HG02884 (cell line): ENCODE results near the gene HLF.
"Not testable (repeated sequence)": the region's sequence is repeated elsewhere in the genome, so short reads cannot be mapped to it uniquely, and the experiment has no call there.

Experiments
- ATAC-seq: cut with Tn5 transposase; IDR thresholded peaks from one replicate; pipeline ENCODE4 v1.9.1; 2021; ENCODE audit warnings: mild to moderate bottlenecking, moderate library complexity; ENCODE audit not compliant: unreplicated experiment

The HLF gene

GRCh38 chr17:55324296-55324978 is 59.7 kb downstream of the HLF start:
- no peak for ATAC-seq

DNA sequence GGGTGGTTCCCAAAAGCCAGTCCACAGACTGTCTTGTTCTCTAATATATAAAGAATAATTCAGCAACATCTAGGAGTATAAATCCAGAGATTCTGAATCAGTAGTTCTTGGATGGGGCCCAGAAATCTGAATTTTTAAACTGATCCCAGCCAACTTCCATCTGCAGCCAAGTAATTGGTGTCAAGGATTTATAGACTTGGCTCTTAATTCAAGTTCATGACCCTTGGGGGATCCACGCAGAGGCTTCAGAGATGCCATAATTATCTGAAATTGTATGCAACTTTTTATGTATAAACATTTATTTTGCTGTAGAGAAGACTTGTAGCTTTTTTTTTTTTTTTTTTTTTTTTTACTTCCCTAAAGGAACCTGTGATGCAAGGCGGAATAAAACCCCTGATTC is 60.6 kb downstream of the HLF start:
- ATAC-seq, result no peak

DNA sequence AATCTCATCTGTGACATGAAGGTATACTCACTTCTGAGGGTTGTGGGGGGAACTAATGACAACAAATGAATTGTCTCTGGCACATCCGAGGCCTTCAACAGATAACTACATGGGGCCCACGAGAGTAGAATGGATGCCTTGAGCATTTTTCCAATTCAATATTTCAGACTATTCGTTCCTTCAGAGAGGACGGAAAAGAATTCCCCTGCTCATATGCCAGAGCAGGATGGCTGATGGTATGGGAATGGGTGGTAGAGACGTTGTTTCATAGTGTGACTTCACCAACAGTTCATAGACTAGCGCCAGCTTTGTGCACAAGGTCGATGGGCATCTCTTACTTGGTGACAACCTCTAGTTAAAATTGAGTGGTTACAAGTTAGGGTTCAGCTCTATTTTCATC is 61.3 kb downstream of the HLF start:
- ATAC-seq, result no peak

DNA sequence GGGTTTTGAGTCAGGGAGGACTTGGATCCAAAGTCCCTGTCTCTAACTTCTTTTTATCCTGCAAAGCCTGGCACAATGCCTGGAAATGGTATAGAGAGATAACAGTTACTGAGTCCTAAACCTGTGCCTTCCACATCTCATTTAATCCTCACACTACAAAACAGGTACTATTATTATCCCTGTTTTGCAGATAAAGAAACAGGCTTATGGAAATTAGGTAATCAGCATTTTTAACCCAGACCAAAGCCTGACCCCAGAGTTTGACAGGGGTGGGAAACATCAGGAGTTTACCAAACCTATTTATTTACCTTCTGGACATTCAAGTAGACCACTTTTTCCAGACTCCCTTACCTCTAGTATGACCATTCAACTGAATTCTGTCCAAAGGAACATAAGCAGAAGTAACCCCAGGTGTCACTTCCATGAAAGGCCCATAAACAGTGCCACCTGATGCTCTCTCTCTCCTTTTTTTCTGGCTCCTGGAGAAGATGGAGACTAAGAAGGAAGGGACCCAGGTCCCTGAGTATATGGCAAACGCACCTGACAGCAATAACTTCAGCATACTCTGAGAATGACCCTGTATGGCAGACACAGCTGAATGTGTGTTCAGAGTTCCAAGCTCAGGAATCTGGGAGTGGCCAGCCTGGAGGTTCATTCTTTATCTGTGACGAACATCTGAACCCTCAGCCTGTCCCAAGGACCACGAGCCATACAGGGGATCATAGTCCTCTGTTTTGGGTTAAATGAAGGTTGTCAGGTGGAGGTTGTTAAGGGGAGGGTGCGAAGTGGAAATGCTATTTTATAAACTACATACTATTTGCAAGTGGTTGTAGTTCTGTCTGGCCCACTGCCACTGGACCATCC is 62.7 kb downstream of the HLF start:
- ATAC-seq, result no peak

- not testable (repeated sequence) for ATAC-seq
Measured at GRCh38 chr17:55328514-55328913, 63.8 kb downstream of the HLF start.

DNA sequence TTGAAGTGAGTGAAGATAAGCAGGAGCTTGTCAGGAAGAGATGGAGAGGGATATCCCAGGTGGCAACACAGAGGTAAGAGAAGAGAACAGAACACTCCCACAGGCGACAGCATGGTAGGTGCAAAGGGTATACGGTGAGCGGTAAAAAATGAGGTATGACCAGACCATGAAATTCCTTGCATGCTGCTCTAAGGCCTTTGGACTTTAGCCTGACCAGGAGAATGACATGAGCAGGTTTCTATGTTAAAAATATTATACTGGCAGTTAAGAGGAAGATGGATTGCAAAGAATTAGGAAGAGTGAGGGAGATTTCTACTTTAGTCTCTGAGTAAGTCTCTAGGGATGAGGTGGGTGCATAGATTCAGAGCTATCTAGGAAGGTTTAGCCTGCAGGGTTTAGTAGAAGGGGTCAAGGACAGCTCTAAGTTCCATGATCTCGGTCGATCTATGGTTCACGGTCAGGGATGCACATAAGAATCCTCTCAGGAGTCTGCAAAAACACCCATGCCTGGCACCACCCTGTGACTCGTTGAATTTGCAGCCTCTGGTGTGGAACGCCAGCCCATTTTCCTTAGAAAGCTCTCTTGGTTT is 65.7 kb downstream of the HLF start:
- no peak for ATAC-seq

DNA sequence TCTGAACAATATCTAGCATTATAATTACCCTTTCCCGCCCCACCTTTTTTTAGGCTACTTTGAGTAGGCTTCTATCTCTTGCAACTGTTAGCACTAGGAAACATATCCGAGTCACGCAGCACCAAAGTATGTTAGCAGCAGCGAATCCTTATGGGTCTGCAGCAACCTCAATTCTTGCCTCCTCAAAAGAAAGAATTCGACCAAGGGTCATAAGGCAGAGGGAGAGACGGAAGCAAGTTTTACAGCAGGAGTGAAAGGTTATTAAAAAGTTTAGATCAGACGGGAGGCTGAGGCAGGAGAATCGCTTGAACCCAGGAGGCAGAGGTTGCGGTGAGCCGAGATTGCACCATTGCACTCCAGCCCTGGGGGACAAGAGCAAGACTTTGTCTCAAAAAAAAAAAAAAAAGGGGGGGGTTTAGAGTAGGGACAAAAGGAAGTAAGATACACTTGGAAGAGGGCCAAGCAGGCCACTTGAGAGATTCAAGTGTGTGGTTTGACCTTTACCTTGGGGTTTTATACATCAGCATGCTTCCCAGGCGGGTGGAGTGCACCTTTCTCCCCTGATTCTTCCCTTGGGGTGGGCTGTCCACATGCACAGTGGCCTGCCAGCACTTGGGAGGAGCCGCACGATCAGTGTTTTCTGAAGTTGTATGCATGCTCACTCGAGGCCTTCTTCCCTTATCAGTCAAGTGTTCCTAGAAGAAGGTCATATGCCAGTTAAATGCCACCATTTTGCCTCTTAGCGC is 67.7 kb downstream of the HLF start:
- ATAC-seq, result no peak

DNA sequence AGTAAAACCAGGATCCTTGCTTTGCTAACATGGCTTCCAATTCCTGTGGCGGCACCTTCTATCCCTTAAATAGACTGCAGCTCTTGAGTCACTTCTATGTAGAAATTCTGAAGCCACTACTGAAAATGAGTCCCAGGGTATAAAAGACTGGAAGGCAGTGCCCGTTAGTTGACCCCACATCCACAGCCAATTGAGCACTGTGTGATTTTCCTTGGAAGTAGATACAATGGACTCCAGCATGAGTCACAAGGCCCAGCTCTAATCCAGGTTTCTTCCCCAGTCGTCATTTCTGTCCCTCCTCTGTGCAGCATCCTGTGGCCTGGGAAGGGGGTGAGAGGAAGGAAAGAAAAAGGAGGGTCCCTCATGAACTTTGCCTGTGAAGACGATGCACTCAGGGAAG is 69.5 kb downstream of the HLF start:
- ATAC-seq, result no peak

GRCh38 chr17:55334881-55335540 is 70.3 kb downstream of the HLF start:
- ATAC-seq, result no peak

- ATAC-seq, result no peak
Measured at GRCh38 chr17:55335625-55336024, 70.9 kb downstream of the HLF start.

DNA sequence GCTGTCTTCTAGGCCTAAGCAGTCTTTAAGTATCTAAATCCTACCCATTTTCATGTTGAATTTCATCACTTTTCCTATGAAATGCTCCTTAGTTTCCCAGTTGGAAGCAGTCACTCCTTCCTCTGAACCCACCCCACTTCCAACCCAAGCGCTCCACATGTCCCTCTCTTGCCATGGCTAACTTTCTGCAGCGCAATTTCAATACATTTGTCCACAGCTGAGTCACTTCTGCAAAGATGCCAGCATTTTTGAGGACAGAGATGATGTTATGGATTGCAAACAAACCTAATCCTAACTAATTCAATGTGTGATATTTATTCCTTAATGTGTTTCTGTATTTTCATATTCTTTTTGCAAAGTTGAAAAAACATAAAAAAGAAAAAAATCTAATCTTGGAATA is 71.7 kb downstream of the HLF start:
- no peak for ATAC-seq

GRCh38 chr17:55340176-55340575 is 75.4 kb downstream of the HLF start:
- no peak for ATAC-seq

DNA sequence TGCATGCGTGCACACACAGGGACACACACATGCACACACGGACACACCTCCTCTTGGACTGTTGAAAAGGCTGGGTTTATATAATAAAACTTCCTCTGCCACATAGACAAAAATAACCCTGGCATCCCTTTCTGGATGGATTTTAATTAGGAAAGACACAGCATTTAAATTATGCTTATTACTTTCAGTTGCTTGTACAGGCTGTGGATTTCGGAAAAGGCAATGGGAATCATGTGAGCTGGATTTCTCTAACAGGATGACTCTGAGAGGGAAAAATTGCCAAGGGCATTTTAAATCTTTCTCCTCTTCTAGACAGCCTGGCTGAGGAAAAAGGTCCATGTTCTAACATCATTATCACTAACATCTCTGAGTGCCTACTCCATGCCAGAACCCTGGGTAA is 75.9 kb downstream of the HLF start:
- ATAC-seq, result no peak

DNA sequence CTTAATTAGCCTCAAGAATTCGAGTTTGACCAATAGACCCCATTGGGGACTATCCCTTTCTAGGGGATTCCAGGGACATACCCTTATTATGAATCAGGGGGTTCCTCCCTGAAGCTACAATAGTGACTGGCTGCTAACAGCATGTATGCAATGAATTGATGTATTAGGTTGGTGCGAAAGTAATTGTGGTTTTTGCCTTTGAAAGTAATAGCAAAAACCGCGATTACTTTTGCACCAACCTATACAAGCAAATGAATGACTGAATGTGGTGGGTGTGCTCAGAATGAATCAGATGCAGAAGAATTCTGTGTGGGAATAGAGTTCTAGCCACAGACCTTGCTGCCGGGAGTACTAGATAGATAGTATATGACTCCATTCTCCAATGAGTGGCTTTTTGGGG is 76.7 kb downstream of the HLF start:
- no peak for ATAC-seq

GRCh38 chr17:55342800-55343585 is 78.2 kb downstream of the HLF start:
- ATAC-seq, result no peak

GRCh38 chr17:55343900-55344513 is 79.2 kb downstream of the HLF start:
- ATAC-seq, result no peak

DNA sequence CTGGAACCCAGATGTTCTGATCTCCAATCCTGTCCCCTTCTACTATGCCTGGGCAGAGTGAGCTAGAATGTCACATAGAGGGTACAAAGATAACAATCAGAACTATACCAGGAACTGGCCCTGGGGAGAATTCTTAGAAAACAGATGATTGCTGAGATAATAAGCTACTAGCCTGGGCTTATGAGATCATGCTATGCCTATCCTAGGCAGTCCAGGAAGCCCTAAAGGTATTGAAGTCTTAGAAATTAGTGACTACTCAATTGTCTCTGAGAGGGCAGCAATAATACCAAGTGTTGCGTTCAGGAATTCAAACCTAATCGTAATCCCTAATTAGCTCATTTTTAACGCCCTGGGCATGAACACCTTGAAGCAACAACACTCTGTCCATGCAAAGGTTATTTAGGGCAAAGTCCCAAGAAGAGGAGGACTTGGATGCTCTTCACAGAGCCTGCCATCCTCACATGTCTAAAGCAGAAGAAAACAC is 79.8 kb downstream of the HLF start:
- no peak for ATAC-seq

GRCh38 chr17:55345132-55345531 is 80.4 kb downstream of the HLF start:
- ATAC-seq, result no peak

- no peak for ATAC-seq
Measured at GRCh38 chr17:55346658-55347057, 81.9 kb downstream of the HLF start.
